Adrenal gland (tissue), 12 donors: ENCODE data around the gene SPAG7. TPM values are rescaled to one million over a fixed set of nuclear protein-coding genes. Genes with fewer than 3 reads are reported as not detected.
A peak's percentile ranks its signal among the peaks of the same experiment; 100 is the strongest.

Source experiments
- DNase-seq, 7 donors: peaks; one replicate each; pipeline ENCODE4 v3.0.0-alpha.2; 2019 to 2020
- H3K27ac ChIP-seq, 5 donors: fragments of 200-600 bp; sonication (generic) in 4 of 5; 1 replicate in 3 of 5; 2 replicates in 2 of 5; pipeline versions ENCODE4 v1.5.1 to v1.8.0; 2016 to 2020; ENCODE audit warnings: mild to moderate bottlenecking in 1 of 5
- H3K27me3 ChIP-seq: fragments of 200-600 bp; 2 replicates; pipeline ENCODE4 v1.8.0; 2021
- H3K36me3 ChIP-seq, 2 donors: fragments of 200-600 bp; replicated peaks in 1 of 2; 1 replicate in 1 of 2; 2 replicates in 1 of 2; pipeline versions ENCODE4 v1.5.1 to v1.8.0; 2018 to 2022
- H3K4me1 ChIP-seq, 2 donors: fragments of 200-600 bp; replicated peaks in 1 of 2; 1 replicate in 1 of 2; 2 replicates in 1 of 2; pipeline versions ENCODE4 v1.5.1 to v1.8.0; 2018 to 2021
- H3K4me3 ChIP-seq, 4 donors: fragments of 200-600 bp; sonication (generic) in 3 of 4; one replicate each; pipeline ENCODE4 v1.5.1; 2016 to 2018
- H3K9me3 ChIP-seq, 3 donors: fragments of 200-600 bp; sonication (generic) in 1 of 3; replicated peaks in 1 of 3; 1 replicate in 2 of 3; 2 replicates in 1 of 3; pipeline versions ENCODE4 v1.5.1 to v1.8.0; 2016 to 2021
- CTCF ChIP-seq, 6 experiments: fragments of 450-650 bp in 4 of 6; fragments of 200-600 bp in 2 of 6; sonication (generic) in 1 of 6; IDR thresholded peaks; 1 replicate in 5 of 6; 2 replicates in 1 of 6; pipeline versions ENCODE4 v1.5.1 to v1.8.0; 2016 to 2021; ENCODE audit warnings: antibody characterized with exemption in 6 of 6, mild to moderate bottlenecking in 2 of 6, moderate library complexity in 1 of 6
- POLR2A ChIP-seq, 2 donors: fragments of 450-650 bp; IDR thresholded peaks; one replicate each; pipeline ENCODE4 v1.6.1; 2017; ENCODE audit warnings: antibody characterized with exemption in 2 of 2, mild to moderate bottlenecking in 2 of 2, moderate library complexity in 1 of 2
- WGBS, 4 donors: extraction: QIAGEN DNeasy Blood & Tissue Kit in 2 of 4; methylation state at CpG; one replicate each; pipeline versions ENCODE4 v1.1.5 to v1.1.7; 2013 to 2017; 5-methylcytosine and 5-hydroxymethylcytosine counted together
- intact Hi-C, 2 donors: fragments of 100-400 bp; cut with DNase I; formaldehyde crosslinking; loops; one replicate each; pipeline versions ENCODE4 v1.14.1 to v1.15.0; 2022 to 2023
- polyA plus RNA-seq, 3 donors: library from polyadenylated mRNA; stranded (reverse); fragments of 200-250 nt in 2 of 3; fragments of 350-450 nt in 1 of 3; fragmentation: Illumina TruSeq in 1 of 3; extraction: RNeasy Lipid Tissue Mini Kit (QIAGEN cat#74804) in 1 of 3; gene quantifications; one replicate each; pipeline ENCODE4 v1.2.3, GENCODE V29; 2013 to 2014
- total RNA-seq, 9 donors: library from RNA; depleted of rRNA in 4 of 9; stranded (reverse); fragments of >200 nt in 4 of 9; fragments of 120-200 nt in 1 of 9; fragmentation: NEBNext Ultra II Directional in 1 of 9; extraction: Animal tissue kit (Norgen Biotek cat#: 25700) in 1 of 9; gene quantifications; one replicate each; pipeline versions ENCODE4 v1.1.0 to v1.2.4, GENCODE V29; 2013 to 2023
- donor health status: healthy with polysubstance abuse.
- donor health status: Bipolar disorder and iron deficiency.
- donor health status: DM: yes; HTN: yes; CAD: no.
- donor health status: DM: no; HTN: no; CAD: no.
- donor health status: DM: no; HTN: no; CAD: no.
- donor health status: DM: yes; HTN: yes; CAD: no.

Gene SPAG7
- total and polyA plus RNA-seq, 12 donors: 44.3 to 120 (median 73.5) TPM

- WGBS, 4 donors: 51 to 56% (median 55%) methylated on average over 23 of the region's 23 CpGs
- peaks cover 19 to 35% of the 10 kb centered on the region in 2 donors for H3K4me1 ChIP-seq
- no peaks in the 10 kb centered on the region for H3K27me3 ChIP-seq
- peak overlapping the region in 4 of 5 donors; percentile 92 to 98 (median 98) for H3K27ac ChIP-seq
- H3K36me3 ChIP-seq: peaks cover 0 to 30% of the 10 kb centered on the region in 2 donors
- peak in 3 of 7 donors; percentile 39 to 51 (median 41) for DNase-seq
- intact Hi-C loops: no loop called here
- TF ChIP-seq CTCF (IDR thresholded peaks at IDR 0.05) (no peak), POLR2A (IDR thresholded peaks at IDR 0.05) (no peak)
- no peaks in the 10 kb centered on the region for H3K9me3 ChIP-seq
- H3K4me3 ChIP-seq: peak overlapping the region in 2 of 4 donors; percentile 82 to 93
Observed at GRCh38 chr17:4968486-4969046, 949 bp upstream of the SPAG7 start.

GRCh38 chr17:4966844-4967538 lies 626 bp downstream of the SPAG7 start:
- TF ChIP-seq POLR2A (IDR thresholded peaks at IDR 0.05) (peak; percentile 36 to 50), CTCF (IDR thresholded peaks at IDR 0.05) (no peak)
- H3K27me3 ChIP-seq: no peaks in the 10 kb centered on the region
- intact Hi-C loops: no loop called here
- H3K27ac ChIP-seq: peak overlapping the region; percentile 90 to 99 (median 97)
- peak; percentile 97 to 100 (median 99) for DNase-seq
- peaks cover 0 to 14% of the 10 kb centered on the region in 2 donors for H3K36me3 ChIP-seq
- WGBS, 4 donors: 0 to 1% (median 0%) methylated on average over 20 to 42 of the region's 42 CpGs
- H3K4me1 ChIP-seq: peaks cover 19 to 35% of the 10 kb centered on the region in 2 donors
- H3K9me3 ChIP-seq: no peaks in the 10 kb centered on the region
- H3K4me3 ChIP-seq: peak overlapping the region; percentile 81 to 93 (median 86)

DNA sequence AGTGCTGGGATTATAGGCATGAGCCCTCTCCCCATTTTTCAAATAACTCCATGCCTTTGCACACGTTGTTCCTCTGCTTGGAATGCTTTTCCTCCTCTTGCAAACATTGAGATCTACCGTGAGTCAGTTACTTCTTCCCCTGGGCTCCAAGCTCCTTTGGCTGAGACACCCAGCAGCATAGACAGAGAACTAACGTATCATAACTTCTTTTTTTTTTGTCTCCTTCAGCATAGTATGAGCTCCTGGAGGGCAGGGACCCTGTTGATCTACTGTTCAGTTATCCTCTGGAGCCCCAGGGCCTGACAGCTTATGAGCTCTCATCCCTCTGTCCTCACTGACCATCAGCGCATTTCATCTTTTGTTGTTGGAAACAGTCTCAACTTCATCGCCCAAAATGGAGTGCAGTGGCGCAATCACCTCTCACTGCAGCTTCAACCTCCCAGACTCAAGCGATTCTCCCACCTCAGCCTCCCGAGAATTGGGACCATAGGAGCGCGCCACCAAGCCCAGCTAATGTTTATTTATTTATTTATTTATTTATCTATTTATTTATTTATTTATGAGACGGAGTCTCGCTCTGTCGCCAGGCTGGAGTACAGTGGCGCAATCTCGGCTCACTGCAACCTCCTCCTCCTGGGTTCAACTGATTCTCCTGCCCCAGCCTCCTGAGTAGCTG lies 2.2 kb downstream of the SPAG7 start:
- Histone ChIP-seq H3K9me3 (no peaks in the 10 kb centered on the region), H3K36me3 (peaks cover 0 to 10% of the 10 kb centered on the region in 2 donors), H3K4me1 (peaks cover 19 to 35% of the 10 kb centered on the region in 2 donors), H3K4me3 (peak overlapping the region in 1 of 4 donors; percentile 82), H3K27me3 (no peaks in the 10 kb centered on the region), H3K27ac (peak overlapping the region in 4 of 5 donors; percentile 82 to 99 (median 94))
- TF ChIP-seq CTCF (IDR thresholded peaks at IDR 0.05) (no peak), POLR2A (IDR thresholded peaks at IDR 0.05) (no peak)
- 94 to 95% (median 95%) methylated on average over 15 of the region's 15 CpGs for WGBS, 4 donors
- intact Hi-C loops: no loop called here
- DNase-seq: no peak

DNA sequence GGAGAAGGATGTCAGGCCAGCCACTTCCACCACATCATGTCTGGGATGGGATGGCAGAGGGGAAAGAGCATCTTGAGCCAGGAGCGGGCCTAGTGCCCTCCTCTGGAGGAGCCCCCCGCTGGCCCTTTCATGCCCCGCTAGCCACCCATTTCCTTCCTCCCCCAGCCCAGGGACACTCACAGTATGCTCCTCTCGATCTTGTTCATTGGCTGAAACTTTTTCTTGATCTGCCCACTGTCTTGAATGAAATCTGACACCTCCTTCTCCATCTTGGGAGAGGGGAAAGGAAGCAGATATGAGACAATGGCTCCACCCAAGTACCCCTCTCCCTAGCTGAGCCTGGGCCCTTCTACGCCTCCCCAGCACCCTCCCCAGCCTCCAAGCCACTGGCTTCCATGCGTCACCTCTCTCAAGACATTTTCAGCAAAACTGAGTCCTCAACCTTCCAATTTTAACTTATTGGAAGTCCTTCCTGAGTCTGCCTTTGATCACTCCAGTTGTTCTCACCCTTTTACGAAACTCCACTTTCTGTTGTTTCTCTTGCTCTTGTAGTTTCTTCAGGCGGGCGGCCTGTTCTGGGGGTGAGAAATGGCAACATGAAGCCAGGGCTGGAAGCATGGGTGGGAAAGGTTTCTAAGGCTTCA lies 7.2 kb downstream of the SPAG7 start:
- WGBS, 4 donors: 87 to 96% (median 90%) methylated on average over 9 of the region's 9 CpGs
- Histone ChIP-seq H3K27ac (no peak overlapping the region), H3K4me3 (no peak overlapping the region), H3K36me3 (peaks cover 0 to 20% of the 10 kb centered on the region in 2 donors), H3K27me3 (no peaks in the 10 kb centered on the region), H3K9me3 (no peaks in the 10 kb centered on the region), H3K4me1 (peaks cover 0 to under 1% of the 10 kb centered on the region in 2 donors)
- DNase-seq: no peak
- TF ChIP-seq POLR2A (IDR thresholded peaks at IDR 0.05) (no peak), CTCF (IDR thresholded peaks at IDR 0.05) (no peak)
- intact Hi-C loops: no loop called here
